ENCODE data around the gene SLC6A11.

The SLC6A11 gene

GRCh38 chr3:10972072-10972782, 156.2 kb downstream of the SLC6A11 start:
- no peak overlapping the region for H3K4me3 ChIP-seq (ENCODE audit: low read depth, low read length)
- TF ChIP-seq CTCF (IDR thresholded peaks at IDR 0.05; ENCODE audit: low read depth, low read length, missing control alignments): no peak
- no peak for DNase-seq (ENCODE audit: low read depth)

- TF ChIP-seq CTCF (IDR thresholded peaks at IDR 0.05; ENCODE audit: low read depth, low read length, missing control alignments): no peak
- no peak overlapping the region for H3K4me3 ChIP-seq (ENCODE audit: low read depth, low read length)
- no peak for DNase-seq (ENCODE audit: low read depth)
Observed at GRCh38 chr3:10973046-10973595, 157.1 kb downstream of the SLC6A11 start.

- no peak for TF ChIP-seq CTCF (IDR thresholded peaks at IDR 0.05; ENCODE audit: low read depth, low read length, missing control alignments)
- no peak overlapping the region for H3K4me3 ChIP-seq (ENCODE audit: low read depth, low read length)
- DNase-seq (ENCODE audit: low read depth): no peak
Observed at GRCh38 chr3:10974131-10974530, 158.1 kb downstream of the SLC6A11 start.

- TF ChIP-seq CTCF (IDR thresholded peaks at IDR 0.05; ENCODE audit: low read depth, low read length, missing control alignments): no peak
- no peak overlapping the region for H3K4me3 ChIP-seq (ENCODE audit: low read depth, low read length)
- no peak for DNase-seq (ENCODE audit: low read depth)
Observed at GRCh38 chr3:10974746-10975375, 158.8 kb downstream of the SLC6A11 start.

GRCh38 chr3:10975695-10976234, 159.7 kb downstream of the SLC6A11 start:
- no peak for TF ChIP-seq CTCF (IDR thresholded peaks at IDR 0.05; ENCODE audit: low read depth, low read length, missing control alignments)
- DNase-seq (ENCODE audit: low read depth): no peak
- H3K4me3 ChIP-seq (ENCODE audit: low read depth, low read length): no peak overlapping the region

- no peak for TF ChIP-seq CTCF (IDR thresholded peaks at IDR 0.05; ENCODE audit: low read depth, low read length, missing control alignments)
- no peak for DNase-seq (ENCODE audit: low read depth)
Observed at GRCh38 chr3:10976770-10977169, 160.7 kb downstream of the SLC6A11 start.

More at GRCh38 chr3:10976770-10977169, 160.7 kb downstream of the SLC6A11 start:
- no peak overlapping the region for H3K4me3 ChIP-seq (ENCODE audit: low read depth, low read length)

All from GM12864 (cell line).